Epithelial cell of prostate (primary cell): ENCODE results near the gene GIPC2.
"Not testable (repeated sequence)": the region's sequence is repeated elsewhere in the genome, so short reads cannot be mapped to it uniquely, and the experiment has no call there.

ENCODE experiments used
- DNase-seq: peaks from one replicate; pipeline ENCODE4 v3.0.0-alpha.2; 2011; ENCODE audit warnings: low read depth, low spot score
- H3K27ac ChIP-seq: fragments of 450-650 bp; 2 replicates; pipeline ENCODE4 v1.5.1; 2017; ENCODE audit warnings: mild to moderate bottlenecking

The GIPC2 gene

GRCh38 chr1:78090472-78091133, 44.8 kb downstream of the GIPC2 start:
- DNase-seq, result no peak
- no peak overlapping the region for H3K27ac ChIP-seq

DNA sequence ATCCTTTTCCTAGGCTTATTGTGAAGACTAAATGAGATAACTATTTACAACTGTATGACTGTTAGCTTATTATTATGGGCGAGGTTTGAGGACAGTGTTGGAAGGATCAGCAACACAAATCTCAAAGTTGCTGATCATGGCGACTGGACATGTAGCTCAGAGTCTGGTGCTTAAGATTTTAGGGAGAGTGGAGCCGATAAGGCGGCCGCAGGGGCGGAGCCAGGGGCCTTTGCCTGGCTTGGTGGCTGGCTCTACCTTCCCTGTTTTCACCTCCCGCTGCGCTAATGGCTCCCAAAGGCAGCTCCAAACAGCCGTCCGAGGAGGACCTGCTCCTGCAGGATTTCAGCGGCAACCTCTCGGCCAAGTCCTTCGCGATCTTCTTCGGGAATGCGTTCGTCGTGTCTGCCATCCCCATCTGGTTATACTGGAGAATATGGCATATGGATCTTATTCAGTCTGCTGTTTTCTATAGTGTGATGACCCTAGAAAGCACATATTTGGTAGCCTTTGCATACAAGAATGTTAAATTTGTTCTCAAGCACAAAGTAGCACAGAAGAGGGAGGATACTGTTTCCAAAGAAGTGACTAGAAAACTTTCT, 45.5 kb downstream of the GIPC2 start:
- no peak overlapping the region for H3K27ac ChIP-seq
- DNase-seq, result no peak

DNA sequence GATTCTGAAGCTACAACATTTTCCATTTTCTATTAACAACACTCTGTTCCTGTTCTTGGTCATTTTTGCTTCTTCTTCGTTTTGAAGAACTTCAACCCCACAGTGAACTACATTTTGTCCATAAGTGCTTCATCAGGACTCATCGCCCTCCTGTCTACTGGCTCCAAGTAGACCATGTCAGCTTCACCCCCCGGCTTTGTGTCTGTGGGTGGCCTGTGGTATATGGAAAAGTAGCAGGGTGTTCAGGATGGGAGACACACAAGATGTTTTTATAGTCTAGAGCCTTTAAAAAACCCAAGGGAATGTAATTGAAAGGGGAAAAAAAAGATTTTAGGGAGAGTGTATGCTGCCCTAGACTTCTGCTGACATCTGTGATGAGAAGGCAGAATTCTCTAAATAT, 46.1 kb downstream of the GIPC2 start:
- H3K27ac ChIP-seq, result peak overlapping the region; percentile 45
- no peak for DNase-seq

- peak; percentile 53 for DNase-seq
- H3K27ac ChIP-seq, result peak overlapping the region; percentile 45
Observed at GRCh38 chr1:78092643-78093042, 46.9 kb downstream of the GIPC2 start.

DNA sequence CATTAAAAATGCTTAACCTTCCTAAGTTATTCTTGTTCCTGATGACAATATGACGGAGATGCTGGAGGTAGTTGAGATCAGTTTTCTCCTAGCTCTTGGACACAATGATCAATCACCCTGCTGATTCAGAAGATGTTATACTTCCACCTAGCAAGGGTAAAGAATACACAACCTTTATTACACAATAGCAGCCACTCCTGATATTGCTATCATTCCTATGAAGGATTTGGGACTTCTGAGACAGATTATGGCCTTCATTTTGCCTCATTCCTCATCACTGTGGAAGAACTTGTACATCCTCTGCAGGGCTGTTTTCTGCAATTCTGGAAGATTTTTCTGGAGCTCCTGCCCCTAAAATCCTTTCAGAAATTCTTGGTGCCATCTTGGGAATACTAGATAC, 47.8 kb downstream of the GIPC2 start:
- no peak overlapping the region for H3K27ac ChIP-seq

GRCh38 chr1:78094639-78095038, 48.9 kb downstream of the GIPC2 start:
- DNase-seq, result no peak
- peak overlapping the region; percentile 70 for H3K27ac ChIP-seq

More for the DNA sequence above, 47.8 kb downstream of the GIPC2 start:
- DNase-seq, result no peak

DNA sequence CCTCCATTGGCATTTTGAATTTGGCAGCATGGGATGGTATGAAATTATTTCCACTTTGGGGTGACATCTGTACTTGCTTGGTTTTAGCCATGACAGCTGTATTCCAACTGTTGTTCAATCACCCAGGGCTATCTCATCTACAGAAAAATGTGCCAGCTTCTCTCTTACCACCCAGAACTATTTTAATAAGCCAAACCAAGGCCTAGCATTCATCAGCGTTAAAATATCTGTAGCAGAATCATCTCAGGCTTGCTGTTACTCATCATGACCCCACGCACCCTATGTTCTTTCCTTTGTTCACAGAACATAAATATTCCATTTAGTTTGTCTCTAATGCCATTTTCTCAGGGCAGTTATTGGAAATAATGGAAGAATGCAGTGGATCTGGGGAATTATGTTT, 49.8 kb downstream of the GIPC2 start:
- H3K27ac ChIP-seq, result peak overlapping the region; percentile 70
- DNase-seq, result peak; percentile 33

DNA sequence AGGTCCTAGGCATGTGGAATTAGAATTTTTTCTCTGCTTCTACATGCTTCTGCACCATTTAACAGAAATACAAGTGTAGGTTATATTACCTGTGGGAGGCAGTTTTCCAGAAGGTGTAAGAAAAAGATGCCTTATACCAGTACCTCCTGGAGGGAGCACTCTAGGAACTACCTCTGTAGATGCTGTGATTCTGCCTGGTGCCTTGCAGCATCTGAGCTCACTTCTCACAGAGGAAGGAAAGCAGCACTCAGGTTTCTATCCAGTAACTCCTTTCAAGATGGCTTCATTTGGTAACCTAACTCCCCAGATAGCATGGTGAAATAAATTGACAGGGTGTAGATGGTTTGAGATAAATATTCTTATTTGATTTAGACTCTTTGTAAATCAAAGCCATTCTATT, 50.3 kb downstream of the GIPC2 start:
- no peak for DNase-seq
- H3K27ac ChIP-seq, result peak overlapping the region; percentile 70

GRCh38 chr1:78096976-78097375, 51.2 kb downstream of the GIPC2 start:
- H3K27ac ChIP-seq, result peak overlapping the region; percentile 70
- DNase-seq, result no peak

- peak overlapping the region; percentile 62 for H3K27ac ChIP-seq
- DNase-seq, result no peak
Observed at GRCh38 chr1:78101051-78101450, 55.3 kb downstream of the GIPC2 start.

DNA sequence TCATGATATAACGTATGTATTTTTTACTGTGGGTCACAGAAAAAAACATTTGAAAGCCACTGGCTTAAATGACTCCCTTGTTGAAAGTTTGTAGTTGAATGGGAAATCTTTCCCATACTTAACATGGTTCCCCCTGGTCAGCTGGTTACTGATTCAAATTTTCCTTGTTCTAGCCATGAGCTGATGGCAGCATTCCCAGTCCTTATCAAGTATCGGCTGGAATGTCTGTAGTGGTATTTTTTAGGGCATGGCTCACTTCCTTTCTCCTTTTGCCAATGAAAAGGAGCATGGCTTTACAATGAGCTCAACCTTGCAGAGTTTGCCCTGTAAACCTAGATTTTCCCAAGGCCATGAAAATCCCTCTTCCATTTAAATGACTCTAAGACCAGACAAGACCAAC, 55.7 kb downstream of the GIPC2 start:
- DNase-seq, result peak; percentile 6
- H3K27ac ChIP-seq, result peak overlapping the region; percentile 62

- peak overlapping the region; percentile 62 for H3K27ac ChIP-seq
- DNase-seq, result no peak
Observed at GRCh38 chr1:78102082-78102481, 56.3 kb downstream of the GIPC2 start.

- no peak for DNase-seq
- H3K27ac ChIP-seq, result no peak overlapping the region
Observed at GRCh38 chr1:78102916-78103315, 57.1 kb downstream of the GIPC2 start.

DNA sequence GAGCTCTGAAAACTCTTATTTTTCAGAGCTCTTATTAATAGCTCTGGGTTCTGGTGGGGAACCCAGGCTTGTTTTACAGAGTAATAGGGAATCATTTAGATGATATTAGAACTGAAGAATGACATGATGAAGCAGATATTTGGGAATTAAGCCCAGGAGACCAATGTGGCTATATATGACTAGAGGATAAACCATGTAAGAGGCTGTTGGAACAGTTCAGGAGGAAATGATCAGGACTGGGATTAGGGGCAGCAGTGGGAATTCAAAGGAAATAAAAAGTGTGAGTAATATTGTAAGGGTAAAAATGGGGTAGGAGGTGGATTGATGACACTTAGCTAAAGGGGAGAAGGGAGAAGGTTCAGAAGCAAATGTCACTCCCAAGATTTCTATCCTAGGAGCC, 58.6 kb downstream of the GIPC2 start:
- no peak for DNase-seq
- no peak overlapping the region for H3K27ac ChIP-seq

DNA sequence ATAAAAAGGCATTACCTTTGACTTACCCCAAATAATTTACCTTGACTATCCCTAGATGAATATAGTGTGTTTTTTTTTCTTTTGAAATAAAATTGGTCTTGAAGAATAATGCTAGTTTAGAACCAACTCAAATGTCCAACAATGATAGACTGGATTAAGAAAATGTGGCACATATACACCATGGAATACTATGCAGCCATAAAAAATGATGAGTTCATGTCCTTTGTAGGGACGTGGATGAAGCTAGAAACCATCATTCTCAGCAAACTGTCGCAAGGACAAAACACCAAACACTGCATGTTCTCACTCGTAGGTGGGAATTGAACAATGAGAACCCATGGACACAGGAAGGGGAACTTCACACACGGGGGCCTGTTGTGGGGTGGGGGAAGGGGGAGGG, 63.9 kb downstream of the GIPC2 start:
- DNase-seq, result not testable (repeated sequence)

DNA sequence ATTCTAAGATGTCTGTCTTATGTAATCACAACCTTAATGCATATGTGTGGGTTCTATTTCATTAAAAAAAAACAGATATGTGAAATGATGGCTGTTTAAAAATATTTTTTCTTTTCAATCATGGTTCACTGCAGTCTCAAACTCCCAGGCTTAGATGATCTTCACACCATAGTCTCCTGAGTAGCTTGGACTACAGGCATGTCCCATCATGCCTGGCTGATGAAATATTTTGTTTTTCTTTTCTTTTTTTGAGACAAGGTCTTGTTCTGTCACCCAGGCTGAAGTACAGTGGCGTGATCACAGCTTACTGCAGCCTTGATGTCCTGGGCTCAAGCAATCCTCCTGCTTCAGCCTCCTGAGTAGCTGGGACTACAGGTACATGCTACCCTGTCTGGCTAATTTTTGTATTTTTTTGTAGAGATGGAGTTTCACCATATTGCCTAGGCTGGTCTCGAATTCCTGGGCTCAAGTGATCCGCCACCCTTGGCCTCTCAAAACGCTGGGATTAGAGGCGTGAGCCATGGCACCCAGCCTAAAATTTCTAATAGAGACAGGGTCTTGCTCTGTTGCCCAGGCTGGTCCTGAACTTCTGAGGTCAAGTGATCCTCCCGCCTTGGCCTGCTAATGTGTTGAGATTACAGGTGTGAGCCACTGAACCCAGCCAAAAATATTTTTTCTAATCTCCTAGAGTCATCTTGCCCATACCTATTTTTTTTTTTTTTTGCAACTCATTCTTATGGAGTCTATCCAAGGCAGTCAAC, 67.6 kb downstream of the GIPC2 start:
- peak overlapping the region; percentile 78 for H3K27ac ChIP-seq

More for the DNA sequence above, 63.9 kb downstream of the GIPC2 start:
- not testable (repeated sequence) for H3K27ac ChIP-seq

GRCh38 chr1:78114034-78114956, 68.5 kb downstream of the GIPC2 start:
- H3K27ac ChIP-seq, result peak overlapping the region; percentile 78
- peak; percentile 80 for DNase-seq

More for the DNA sequence above, 67.6 kb downstream of the GIPC2 start:
- no peak for DNase-seq

DNA sequence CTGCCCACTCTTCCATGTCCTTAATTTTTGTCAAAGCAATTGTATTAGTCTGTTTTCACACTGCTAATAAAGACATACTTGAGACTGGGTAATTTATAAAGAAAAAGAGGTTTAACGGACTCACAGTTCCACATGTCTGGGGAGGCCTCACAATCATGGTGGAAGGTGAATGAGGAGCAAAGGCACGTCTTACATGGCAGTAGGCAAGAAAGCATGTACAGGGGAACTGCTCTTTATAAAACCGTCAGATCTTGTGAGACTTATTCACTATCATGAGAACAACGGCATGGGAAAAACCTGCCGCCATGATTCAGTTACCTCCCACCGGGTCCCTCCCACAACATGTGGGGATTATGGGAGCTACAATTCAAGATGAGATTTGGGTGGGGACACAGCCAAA, 74.7 kb downstream of the GIPC2 start:
- H3K27ac ChIP-seq, DNase-seq: not testable (repeated sequence)

DNA sequence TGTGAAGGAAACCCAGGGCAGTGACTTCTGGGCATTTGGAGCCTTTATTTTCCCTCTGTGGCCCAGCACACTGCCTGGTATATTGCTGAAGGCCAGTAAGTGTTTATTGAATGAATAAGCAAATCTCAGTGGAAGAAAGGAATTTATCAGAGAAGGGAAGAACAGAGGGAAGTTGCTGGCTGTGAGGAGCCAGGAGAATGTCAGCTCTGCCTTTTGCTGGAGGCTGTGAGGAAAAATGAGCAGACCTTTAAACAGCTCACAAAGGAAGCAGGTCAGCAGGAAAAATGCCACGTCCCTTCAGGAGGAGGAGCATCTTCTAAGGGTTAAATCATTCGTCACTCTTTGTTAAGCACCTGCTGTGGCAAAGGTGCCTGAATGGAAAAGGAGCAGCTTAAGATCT, 75.9 kb downstream of the GIPC2 start:
- no peak for DNase-seq
- H3K27ac ChIP-seq, result no peak overlapping the region

- H3K27ac ChIP-seq, result no peak overlapping the region
- no peak for DNase-seq
Observed at GRCh38 chr1:78122389-78122788, 76.6 kb downstream of the GIPC2 start.
